Sigmoid colon (tissue), 7 donors: ENCODE data around the gene KSR1. TPM values are rescaled to one million over a fixed set of nuclear protein-coding genes. Genes with fewer than 3 reads are reported as not detected.
"Not testable (repeated sequence)": the region's sequence is repeated elsewhere in the genome, so short reads cannot be mapped to it uniquely, and the experiment has no call there.

ENCODE experiments used
- DNase-seq: peaks from one replicate; pipeline ENCODE4 v3.0.0-alpha.2; 2019
- H3K27ac ChIP-seq, 4 donors: fragments of 200-600 bp; sonication (generic); one replicate each; pipeline ENCODE4 v1.5.1; 2016 to 2019; ENCODE audit warnings: mild to moderate bottlenecking in 1 of 4
- H3K27me3 ChIP-seq, 3 donors: fragments of 200-600 bp; sonication (generic); one replicate each; pipeline ENCODE4 v1.5.1; 2019; ENCODE audit warnings: mild to moderate bottlenecking in 1 of 3
- H3K36me3 ChIP-seq, 4 donors: fragments of 200-600 bp; sonication (generic); one replicate each; pipeline ENCODE4 v1.5.1; 2016 to 2019
- H3K4me1 ChIP-seq, 4 donors: fragments of 200-600 bp; sonication (generic); one replicate each; pipeline ENCODE4 v1.5.1; 2017 to 2019
- H3K4me3 ChIP-seq, 4 donors: fragments of 200-600 bp; sonication (generic); one replicate each; pipeline ENCODE4 v1.5.1; 2017 to 2019; ENCODE audit warnings: mild to moderate bottlenecking in 2 of 4, moderate library complexity in 1 of 4
- H3K9me3 ChIP-seq, 4 donors: fragments of 200-600 bp in 3 of 4; sonication (generic) in 3 of 4; one replicate each; pipeline versions ENCODE4 v1.5.1 to v1.6.1; 2013 to 2019
- EP300 ChIP-seq, 4 donors: sonication (generic); formaldehyde crosslinking; IDR thresholded peaks; one replicate each; pipeline ENCODE4 v1.6.1; 2017; ENCODE audit warnings: antibody characterized with exemption in 4 of 4
- POLR2A ChIP-seq, 2 donors: fragments of 450-650 bp; IDR thresholded peaks; one replicate each; pipeline ENCODE4 v1.6.1; 2016; ENCODE audit warnings: antibody characterized with exemption in 2 of 2, mild to moderate bottlenecking in 2 of 2, moderate library complexity in 2 of 2
- POLR2AphosphoS5 ChIP-seq, 4 donors: sonication (generic); formaldehyde crosslinking; IDR thresholded peaks; one replicate each; pipeline ENCODE4 v1.6.1; 2017; ENCODE audit warnings: antibody characterized with exemption in 4 of 4
- WGBS, 2 donors: extraction: QIAGEN DNeasy Blood & Tissue Kit; methylation state at CpG; one replicate each; pipeline ENCODE4 v1.1.7; 2013; 5-methylcytosine and 5-hydroxymethylcytosine counted together
- intact Hi-C: fragments of 100-400 bp; cut with DNase I; formaldehyde crosslinking; loops from one replicate; pipeline ENCODE4 v1.15.1; 2023
- polyA plus RNA-seq, 3 donors: library from polyadenylated mRNA; stranded (reverse); fragments of 200-250 nt; gene quantifications; one replicate each; pipeline ENCODE4 v1.2.3, GENCODE V29; 2013
- total RNA-seq, 4 donors: library from RNA; depleted of rRNA; stranded (reverse); fragments of >200 nt; gene quantifications; one replicate each; pipeline ENCODE4 v1.1.0, GENCODE V29; 2016
- TF ChIP-seq, protein P1 (sequence below), 4 experiments: fragments of 450-650 bp in 3 of 4; fragments of 200-600 bp in 1 of 4; IDR thresholded peaks; one replicate each; pipeline ENCODE4 v1.5.1; 2016 to 2019; ENCODE audit warnings: antibody characterized with exemption in 4 of 4, mild to moderate bottlenecking in 3 of 4, moderate library complexity in 2 of 4
- donor health status: healthy with polysubstance abuse.
- donor health status: Bipolar disorder and iron deficiency.
- donor health status: healthy.

KSR1 gene
- total and polyA plus RNA-seq, 7 donors, result 4.2 to 25.8 (median 18.2) TPM

DNA sequence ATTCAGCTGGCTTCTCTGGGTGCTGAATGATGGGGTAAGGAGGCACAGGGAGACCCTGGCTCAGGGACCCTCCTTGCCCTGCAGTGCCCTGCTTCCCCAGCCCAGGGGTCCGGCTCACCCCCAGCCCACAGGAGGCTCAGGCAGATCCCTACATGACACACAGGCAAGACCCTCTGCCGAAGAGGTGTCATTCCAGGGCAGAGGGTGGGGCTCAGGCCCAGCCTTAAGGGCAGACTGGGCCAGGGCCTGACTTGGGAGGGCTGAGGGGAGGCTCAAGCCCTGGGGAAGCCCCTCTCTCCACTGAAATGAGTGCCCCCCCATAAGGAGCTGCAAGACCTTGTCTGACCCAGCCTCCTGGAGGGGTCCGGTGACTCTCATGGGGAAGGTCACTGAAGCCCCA is 30.3 kb upstream of the KSR1 start:
- Histone ChIP-seq H3K27me3 (no peaks in the 10 kb centered on the region), H3K27ac (no peak overlapping the region), H3K36me3 (no peaks in the 10 kb centered on the region), H3K4me3 (no peak overlapping the region), H3K9me3 (no peaks in the 10 kb centered on the region), H3K4me1 (no peaks in the 10 kb centered on the region)
- no peak for DNase-seq
- 93% methylated on average over 3 of the region's 3 CpGs for WGBS, 2 donors
- intact Hi-C loops, result no loop called here
- TF ChIP-seq EP300 (IDR thresholded peaks at IDR 0.05), result no peak
- TF ChIP-seq POLR2A (IDR thresholded peaks at IDR 0.05), result no peak
- TF ChIP-seq, protein P1, sequence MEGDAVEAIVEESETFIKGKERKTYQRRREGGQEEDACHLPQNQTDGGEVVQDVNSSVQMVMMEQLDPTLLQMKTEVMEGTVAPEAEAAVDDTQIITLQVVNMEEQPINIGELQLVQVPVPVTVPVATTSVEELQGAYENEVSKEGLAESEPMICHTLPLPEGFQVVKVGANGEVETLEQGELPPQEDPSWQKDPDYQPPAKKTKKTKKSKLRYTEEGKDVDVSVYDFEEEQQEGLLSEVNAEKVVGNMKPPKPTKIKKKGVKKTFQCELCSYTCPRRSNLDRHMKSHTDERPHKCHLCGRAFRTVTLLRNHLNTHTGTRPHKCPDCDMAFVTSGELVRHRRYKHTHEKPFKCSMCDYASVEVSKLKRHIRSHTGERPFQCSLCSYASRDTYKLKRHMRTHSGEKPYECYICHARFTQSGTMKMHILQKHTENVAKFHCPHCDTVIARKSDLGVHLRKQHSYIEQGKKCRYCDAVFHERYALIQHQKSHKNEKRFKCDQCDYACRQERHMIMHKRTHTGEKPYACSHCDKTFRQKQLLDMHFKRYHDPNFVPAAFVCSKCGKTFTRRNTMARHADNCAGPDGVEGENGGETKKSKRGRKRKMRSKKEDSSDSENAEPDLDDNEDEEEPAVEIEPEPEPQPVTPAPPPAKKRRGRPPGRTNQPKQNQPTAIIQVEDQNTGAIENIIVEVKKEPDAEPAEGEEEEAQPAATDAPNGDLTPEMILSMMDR (IDR thresholded peaks at IDR 0.05), result no peak
- no peak for TF ChIP-seq POLR2AphosphoS5 (IDR thresholded peaks at IDR 0.05)

DNA sequence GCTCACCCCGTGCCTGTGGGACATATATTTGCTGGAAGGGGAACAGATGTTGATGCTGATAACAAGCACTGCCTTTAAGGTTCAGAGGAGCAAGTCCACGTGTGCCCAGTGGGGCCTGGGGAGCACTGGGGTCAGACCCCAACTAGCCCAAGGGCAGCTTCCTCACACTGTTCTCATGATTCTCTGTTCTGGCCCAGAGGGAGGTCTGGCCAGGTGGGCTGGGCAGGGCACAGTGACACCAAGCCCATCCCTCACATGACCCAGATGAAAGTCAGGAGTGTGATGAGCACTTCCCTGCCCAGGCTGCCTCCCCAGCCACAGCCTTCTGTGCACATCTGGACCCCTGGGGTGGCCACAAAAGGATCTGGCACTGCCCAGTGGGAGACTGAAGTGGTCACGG is 29.8 kb upstream of the KSR1 start:
- H3K27me3 ChIP-seq, H3K4me1 ChIP-seq, H3K36me3 ChIP-seq, intact Hi-C loops, H3K9me3 ChIP-seq, H3K4me3 ChIP-seq, H3K27ac ChIP-seq, DNase-seq: not testable (repeated sequence)
- WGBS, 2 donors, result 62 to 65% methylated on average over 3 of the region's 3 CpGs

DNA sequence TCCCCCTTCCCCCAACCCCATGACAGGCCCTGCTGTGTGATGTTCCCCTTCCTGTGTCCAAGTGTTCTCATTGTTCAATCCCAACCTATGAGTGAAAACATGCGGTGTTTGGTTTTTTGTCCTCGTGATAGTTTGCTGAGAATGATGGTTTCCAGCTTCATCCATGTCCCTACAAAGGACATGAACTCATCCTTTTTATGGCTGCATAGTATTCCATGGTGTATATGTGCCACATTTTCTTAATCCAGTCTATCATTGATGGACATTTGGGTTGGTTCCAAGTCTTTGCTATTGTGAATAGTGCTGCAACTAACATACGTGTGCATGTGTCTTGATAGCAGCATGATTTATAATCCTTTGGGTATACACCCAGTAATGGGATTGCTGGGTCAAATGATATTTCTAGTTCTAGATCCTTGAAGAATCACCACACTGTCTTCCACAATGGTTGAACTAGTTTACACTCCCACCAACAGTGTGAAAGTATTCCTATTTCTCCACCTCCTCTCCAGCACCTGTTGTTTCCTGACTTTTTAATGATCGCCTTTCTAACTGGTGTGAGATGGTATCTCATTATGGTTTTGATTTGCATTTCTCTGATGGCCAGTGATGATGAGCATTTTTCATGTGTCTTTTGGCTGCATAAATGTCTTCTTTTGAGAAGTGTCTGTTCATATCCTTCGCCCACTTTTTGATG is 28.9 kb upstream of the KSR1 start:
- H3K36me3 ChIP-seq, H3K4me3 ChIP-seq, H3K27me3 ChIP-seq, H3K9me3 ChIP-seq, DNase-seq, intact Hi-C loops, H3K27ac ChIP-seq, H3K4me1 ChIP-seq: not testable (repeated sequence)
- 87 to 92% methylated on average over 4 of the region's 5 CpGs for WGBS, 2 donors

DNA sequence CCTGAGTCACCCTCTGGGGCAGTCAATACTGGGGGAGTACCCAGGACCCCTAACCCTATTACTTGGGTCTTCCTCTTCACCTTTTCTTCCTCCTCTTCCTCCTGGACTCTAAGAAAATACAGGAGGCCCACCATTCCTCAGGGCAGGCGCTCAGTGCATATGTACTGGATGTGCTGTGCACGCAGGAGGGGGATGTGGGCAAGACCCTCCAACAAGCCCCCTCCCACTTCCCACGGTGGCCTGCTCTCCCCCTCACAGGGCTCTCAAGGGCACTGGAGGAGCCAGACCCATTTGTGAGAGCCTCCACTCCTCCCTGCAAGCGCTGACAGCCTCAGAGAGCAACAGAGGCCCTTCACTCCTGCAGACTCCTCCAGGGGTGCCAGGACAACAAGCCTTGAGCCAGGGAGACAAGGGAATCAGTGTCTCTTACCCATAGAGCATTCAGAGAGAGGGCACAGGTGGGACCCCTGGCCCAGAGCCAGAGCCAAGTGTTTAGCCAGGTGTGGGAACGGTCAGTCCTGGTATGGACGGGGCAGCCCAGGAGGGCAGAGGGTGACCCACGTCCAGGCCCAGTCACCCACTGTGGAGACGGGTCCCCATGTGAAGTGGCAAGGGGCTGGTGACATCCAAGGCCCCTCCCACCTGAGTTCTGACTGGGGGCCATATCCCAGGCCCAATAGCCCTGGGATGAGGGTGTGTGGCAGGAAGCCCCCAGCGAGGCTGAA is 27.3 kb upstream of the KSR1 start:
- intact Hi-C loops, result no loop called here
- no peak overlapping the region for H3K4me3 ChIP-seq
- no peak overlapping the region for H3K27ac ChIP-seq
- no peaks in the 10 kb centered on the region for H3K27me3 ChIP-seq
- no peaks in the 10 kb centered on the region for H3K4me1 ChIP-seq
- TF ChIP-seq POLR2A (IDR thresholded peaks at IDR 0.05) (no peak), EP300 (IDR thresholded peaks at IDR 0.05) (no peak)
- TF ChIP-seq, protein P1 (IDR thresholded peaks at IDR 0.05), result no peak
- no peaks in the 10 kb centered on the region for H3K9me3 ChIP-seq
- 90 to 93% methylated on average over 9 of the region's 9 CpGs for WGBS, 2 donors
- H3K36me3 ChIP-seq, result no peaks in the 10 kb centered on the region
- DNase-seq, result no peak

DNA sequence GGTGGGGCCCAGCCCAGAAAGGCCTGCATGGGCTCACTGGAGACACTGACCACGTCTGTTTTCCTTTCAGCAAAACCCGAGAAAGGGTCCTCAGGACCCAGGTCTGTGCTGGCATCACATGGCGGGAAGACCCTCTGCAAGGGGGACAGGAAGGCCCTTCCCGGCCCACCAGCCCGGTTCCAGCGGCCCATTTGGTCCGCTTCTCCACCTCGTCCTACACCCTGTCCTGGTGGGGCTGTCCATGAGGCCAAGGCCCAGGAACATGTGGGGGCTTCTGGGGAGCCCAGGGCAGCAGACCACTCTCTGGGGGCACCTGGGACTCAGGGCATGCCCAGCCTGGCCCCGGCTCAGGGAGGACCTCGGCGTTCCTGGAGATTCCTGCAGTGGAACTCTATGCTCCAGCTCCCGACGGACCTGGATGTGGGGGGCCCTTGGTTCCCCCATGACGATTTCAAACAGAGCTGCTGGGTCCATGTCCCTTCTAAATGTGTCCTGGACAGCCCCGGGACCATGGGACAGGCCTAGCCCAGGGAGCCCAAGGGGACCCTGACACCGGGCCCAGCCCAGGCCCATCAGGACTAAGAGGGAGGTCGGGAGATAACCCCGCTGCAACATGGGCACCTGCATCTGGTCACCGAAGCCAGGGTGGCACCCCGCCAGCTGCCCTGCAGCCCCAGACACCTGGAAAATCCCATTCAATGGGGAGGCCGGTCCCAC is 26.4 kb upstream of the KSR1 start:
- TF ChIP-seq POLR2AphosphoS5 (IDR thresholded peaks at IDR 0.05) (no peak), POLR2A (IDR thresholded peaks at IDR 0.05) (no peak), EP300 (IDR thresholded peaks at IDR 0.05) (no peak)
- TF ChIP-seq, protein P1 (IDR thresholded peaks at IDR 0.05), result no peak
- Histone ChIP-seq H3K36me3 (no peaks in the 10 kb centered on the region), H3K4me1 (no peaks in the 10 kb centered on the region), H3K9me3 (no peaks in the 10 kb centered on the region), H3K27ac (no peak overlapping the region), H3K27me3 (no peaks in the 10 kb centered on the region), H3K4me3 (no peak overlapping the region)
- WGBS, 2 donors, result 80 to 86% methylated on average over 21 of the region's 21 CpGs
- intact Hi-C loops, result no loop called here
- DNase-seq, result no peak
